Measurements from ENCODE around the gene CBFA2T3. TPM values are rescaled to one million over a fixed set of nuclear protein-coding genes. Genes with fewer than 3 reads are reported as not detected.

CBFA2T3 gene
- total RNA-seq, 1 experiment from 2014 or later, result 2.1 TPM

DNA sequence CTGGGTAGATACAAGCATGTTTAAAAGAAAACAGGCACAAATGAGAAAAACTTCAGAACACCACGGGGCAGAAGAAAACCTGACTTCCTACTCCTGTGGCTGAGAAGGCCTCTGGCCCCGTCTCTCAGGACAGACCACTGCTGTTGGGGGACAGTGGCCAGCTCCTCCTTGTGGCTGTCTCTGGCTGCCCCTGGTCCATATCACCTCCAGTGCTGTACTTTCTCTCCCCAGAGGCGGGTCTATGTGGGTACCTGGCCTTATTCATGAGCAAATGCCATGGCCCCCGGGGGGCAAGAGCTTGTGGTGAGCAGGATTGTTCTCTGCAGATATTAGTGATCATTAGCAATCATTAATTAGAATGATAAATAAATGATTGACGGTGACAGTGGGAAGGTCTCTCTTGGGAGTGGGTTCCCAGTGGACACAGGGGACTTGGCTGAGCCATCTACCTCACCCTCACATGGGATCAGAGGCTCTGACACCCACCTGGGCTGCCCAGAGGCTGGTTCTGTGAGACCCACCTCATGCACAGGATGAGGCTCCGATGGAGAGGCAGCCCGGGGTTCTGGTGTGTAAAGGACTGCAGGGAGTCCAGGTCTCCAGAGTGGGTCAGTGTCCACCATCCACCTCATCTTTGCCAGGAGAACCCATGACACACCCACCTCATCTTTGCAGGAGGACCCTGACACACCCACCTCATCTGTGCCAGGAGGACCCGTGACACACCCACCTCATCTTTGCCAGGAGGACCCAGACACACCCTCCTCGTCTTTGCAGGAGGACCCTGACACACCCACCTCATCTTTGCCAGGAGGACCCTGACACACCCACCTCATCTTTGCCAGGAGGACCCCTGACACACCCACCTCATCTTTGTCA, 30.6 kb upstream of the CBFA2T3 start:
- H3K9me3 ChIP-seq, result no peaks in the 10 kb centered on the region
- ChIA-PET POLR2A (no interaction called here), CTCF (no interaction called here)
- Mint-ChIP-seq H3K27ac (ENCODE audit: unreplicated experiment) (no peak overlapping the region), H3K9me3 (ENCODE audit: unreplicated experiment) (peaks cover 17% of the 10 kb centered on the region), H3K4me1 (ENCODE audit: low read depth, unreplicated experiment) (peaks cover 8% of the 10 kb centered on the region), H3K4me3 (ENCODE audit: unreplicated experiment) (no peak overlapping the region), H3K27me3 (ENCODE audit: insufficient read depth, unreplicated experiment) (peaks cover 19% of the 10 kb centered on the region), H3K36me3 (ENCODE audit: insufficient read depth, unreplicated experiment) (no peaks in the 10 kb centered on the region)
- TF ChIP-seq, protein P1, sequence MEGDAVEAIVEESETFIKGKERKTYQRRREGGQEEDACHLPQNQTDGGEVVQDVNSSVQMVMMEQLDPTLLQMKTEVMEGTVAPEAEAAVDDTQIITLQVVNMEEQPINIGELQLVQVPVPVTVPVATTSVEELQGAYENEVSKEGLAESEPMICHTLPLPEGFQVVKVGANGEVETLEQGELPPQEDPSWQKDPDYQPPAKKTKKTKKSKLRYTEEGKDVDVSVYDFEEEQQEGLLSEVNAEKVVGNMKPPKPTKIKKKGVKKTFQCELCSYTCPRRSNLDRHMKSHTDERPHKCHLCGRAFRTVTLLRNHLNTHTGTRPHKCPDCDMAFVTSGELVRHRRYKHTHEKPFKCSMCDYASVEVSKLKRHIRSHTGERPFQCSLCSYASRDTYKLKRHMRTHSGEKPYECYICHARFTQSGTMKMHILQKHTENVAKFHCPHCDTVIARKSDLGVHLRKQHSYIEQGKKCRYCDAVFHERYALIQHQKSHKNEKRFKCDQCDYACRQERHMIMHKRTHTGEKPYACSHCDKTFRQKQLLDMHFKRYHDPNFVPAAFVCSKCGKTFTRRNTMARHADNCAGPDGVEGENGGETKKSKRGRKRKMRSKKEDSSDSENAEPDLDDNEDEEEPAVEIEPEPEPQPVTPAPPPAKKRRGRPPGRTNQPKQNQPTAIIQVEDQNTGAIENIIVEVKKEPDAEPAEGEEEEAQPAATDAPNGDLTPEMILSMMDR (IDR thresholded peaks at IDR 0.05; ENCODE audit: insufficient read depth in 1 of 2, low read depth in 1 of 2, low read length in 1 of 2, severe bottlenecking in 1 of 2, unreplicated experiment in 1 of 2), result no peak
- H3K4me1 ChIP-seq, result no peaks in the 10 kb centered on the region
- intact Hi-C loops (cut with micrococcal nuclease; ENCODE audit: unreplicated experiment), result loop anchor here (10.0 kb wide), 1 partner anchor 63 kb away; no protein-coding TSS in a partner anchor
- H3K36me3 ChIP-seq (ENCODE audit: control insufficient read depth, insufficient read depth, low read length), result no peaks in the 10 kb centered on the region
- DNase-seq, result no peak
- no peak overlapping the region for H3K4me3 ChIP-seq (ENCODE audit: low read depth, low read length)
- no TSS peak for BruUV-seq (replicated peaks)
- H3K27me3 ChIP-seq (replicated peaks; ENCODE audit: control insufficient read depth, insufficient read depth, low read length), result no peaks in the 10 kb centered on the region; the same call in 1 of the 2 replicates

DNA sequence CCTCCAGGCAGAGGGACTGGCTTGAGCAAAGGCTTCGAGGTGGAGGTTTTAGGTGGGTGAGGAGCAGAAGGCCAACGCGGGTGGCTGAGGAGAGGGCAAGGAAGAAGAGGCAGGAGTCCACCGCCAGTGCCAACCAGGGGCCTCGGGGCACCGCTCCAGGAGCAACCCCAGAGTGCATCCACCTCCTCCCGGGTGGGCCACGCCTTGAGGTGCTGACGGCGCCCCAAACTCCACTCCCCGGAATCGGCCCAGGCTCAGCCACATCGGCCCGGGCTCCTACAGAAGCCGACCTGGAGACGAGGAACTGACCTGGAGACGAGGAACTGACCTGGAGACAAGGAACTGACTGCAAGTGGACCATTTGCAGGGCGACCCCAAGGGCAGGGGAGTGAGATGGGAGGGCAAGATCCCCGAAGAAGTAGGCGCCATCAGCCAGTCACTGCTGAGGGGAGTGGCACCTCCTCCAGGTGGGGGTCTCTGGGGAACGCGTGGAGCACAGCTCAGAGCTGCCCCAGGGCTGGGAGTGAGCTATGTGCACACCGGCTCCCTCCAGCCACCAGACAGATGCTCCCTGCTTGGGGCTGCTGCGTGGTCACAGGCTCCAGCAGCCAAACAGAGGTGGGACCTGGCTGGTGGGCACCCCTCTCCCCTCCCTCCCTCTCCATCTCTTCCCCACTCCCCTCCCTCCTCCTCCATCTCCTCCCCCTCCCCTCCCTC, 29.2 kb upstream of the CBFA2T3 start:
- no peak overlapping the region for H3K4me3 ChIP-seq (ENCODE audit: low read depth, low read length)
- no peak for DNase-seq
- ChIA-PET CTCF (no interaction called here), POLR2A (no interaction called here)
- Mint-ChIP-seq H3K4me1 (ENCODE audit: low read depth, unreplicated experiment) (peaks cover 8% of the 10 kb centered on the region), H3K9me3 (ENCODE audit: unreplicated experiment) (peaks cover 9% of the 10 kb centered on the region), H3K36me3 (ENCODE audit: insufficient read depth, unreplicated experiment) (no peaks in the 10 kb centered on the region), H3K27me3 (ENCODE audit: insufficient read depth, unreplicated experiment) (peaks cover 23% of the 10 kb centered on the region), H3K4me3 (ENCODE audit: unreplicated experiment) (no peak overlapping the region), H3K27ac (ENCODE audit: unreplicated experiment) (no peak overlapping the region)
- no peaks in the 10 kb centered on the region; the same call in 1 of the 2 replicates for H3K27me3 ChIP-seq (replicated peaks; ENCODE audit: control insufficient read depth, insufficient read depth, low read length)
- no TSS peak for BruUV-seq (replicated peaks)
- no peaks in the 10 kb centered on the region for H3K4me1 ChIP-seq
- H3K9me3 ChIP-seq, result no peaks in the 10 kb centered on the region
- H3K36me3 ChIP-seq (ENCODE audit: control insufficient read depth, insufficient read depth, low read length), result no peaks in the 10 kb centered on the region
- intact Hi-C loops (cut with micrococcal nuclease; ENCODE audit: unreplicated experiment), result loop anchor here (10.0 kb wide), 1 partner anchor 61 kb away; no protein-coding TSS in a partner anchor
- TF ChIP-seq, protein P1 (IDR thresholded peaks at IDR 0.05; ENCODE audit: insufficient read depth in 1 of 2, low read depth in 1 of 2, low read length in 1 of 2, severe bottlenecking in 1 of 2, unreplicated experiment in 1 of 2), result no peak

DNA sequence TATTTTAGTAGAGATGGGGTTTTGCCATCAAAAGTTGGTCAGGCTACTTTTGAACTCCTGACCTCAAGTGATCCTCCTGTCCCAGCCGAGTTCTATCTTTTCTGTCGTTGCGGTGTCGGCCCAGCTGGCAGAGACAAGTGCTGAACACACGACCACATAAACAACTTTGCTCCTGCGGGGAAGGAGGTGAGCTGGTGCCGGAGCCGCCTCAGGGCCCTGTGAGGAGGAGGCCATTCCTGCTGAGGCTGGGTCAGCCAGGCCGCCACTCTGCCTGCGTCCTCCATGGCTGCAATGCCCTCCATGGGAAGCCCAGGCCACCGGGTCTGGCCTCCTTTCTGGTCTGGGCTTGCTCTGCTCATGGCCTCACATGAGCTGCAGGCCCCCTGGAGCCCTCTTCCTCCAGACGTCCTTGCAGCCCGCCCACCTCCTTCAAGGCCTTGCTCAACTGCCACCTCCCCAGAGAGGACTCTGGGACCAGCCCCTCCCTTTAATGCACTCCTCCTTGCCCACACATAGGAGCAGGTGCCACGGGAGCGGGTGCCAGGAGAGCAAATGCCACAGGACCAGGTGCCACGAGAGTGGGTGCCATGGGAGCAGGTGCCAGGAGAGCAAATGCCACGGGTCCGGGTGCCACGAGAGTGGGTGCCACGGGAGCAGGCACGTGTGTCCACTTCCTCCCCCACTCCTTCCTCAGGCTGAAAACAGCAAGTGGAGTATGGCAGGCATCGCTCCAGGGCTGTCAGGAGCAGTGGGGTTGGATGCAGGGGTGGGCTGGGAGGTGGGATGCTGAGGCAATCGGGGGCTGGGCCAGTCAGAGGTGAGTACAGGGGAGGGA, 28.4 kb upstream of the CBFA2T3 start:
- no peak for DNase-seq
- BruUV-seq (replicated peaks), result no TSS peak
- H3K27me3 ChIP-seq (replicated peaks; ENCODE audit: control insufficient read depth, insufficient read depth, low read length), result no peaks in the 10 kb centered on the region; the same call in 1 of the 2 replicates
- Mint-ChIP-seq H3K4me1 (ENCODE audit: low read depth, unreplicated experiment) (peaks cover 8% of the 10 kb centered on the region), H3K9me3 (ENCODE audit: unreplicated experiment) (peaks cover 10% of the 10 kb centered on the region), H3K4me3 (ENCODE audit: unreplicated experiment) (no peak overlapping the region), H3K36me3 (ENCODE audit: insufficient read depth, unreplicated experiment) (no peaks in the 10 kb centered on the region), H3K27ac (ENCODE audit: unreplicated experiment) (no peak overlapping the region), H3K27me3 (ENCODE audit: insufficient read depth, unreplicated experiment) (peaks cover 24% of the 10 kb centered on the region)
- TF ChIP-seq, protein P1 (IDR thresholded peaks at IDR 0.05; ENCODE audit: insufficient read depth in 1 of 2, low read depth in 1 of 2, low read length in 1 of 2, severe bottlenecking in 1 of 2, unreplicated experiment in 1 of 2), result no peak
- H3K36me3 ChIP-seq (ENCODE audit: control insufficient read depth, insufficient read depth, low read length), result no peaks in the 10 kb centered on the region
- no peaks in the 10 kb centered on the region; the same call in 1 of the 2 replicates for H3K9me3 ChIP-seq
- intact Hi-C loops (cut with micrococcal nuclease; ENCODE audit: unreplicated experiment), result loop anchor here (10.0 kb wide), 1 partner anchor 61 kb away; no protein-coding TSS in a partner anchor
- CTCF ChIA-PET, result no interaction called here
- H3K4me1 ChIP-seq, result no peaks in the 10 kb centered on the region
- POLR2A ChIA-PET, result no interaction called here
- no peak overlapping the region for H3K4me3 ChIP-seq (ENCODE audit: low read depth, low read length)

All from Caco-2 (cell line).